CD4-positive, CD25-positive, alpha-beta regulatory T cell (primary cell): ENCODE measurements around the gene CTDSP2. TPM values are rescaled to one million over a fixed set of nuclear protein-coding genes. Genes with fewer than 3 reads are reported as not detected.

Source experiments
- ATAC-seq, 2 donors: fragments of 150-1000 bp; cut with Tn5 transposase; one replicate each; pipeline ENCODE4 v1.10.0; 2021; ENCODE audit warnings: low read depth in 2 of 2, moderate number of reproducible peaks in 2 of 2, moderate library complexity in 1 of 2
- DNase-seq, 3 donors: peaks; one replicate each; pipeline versions ENCODE4 v3.0.0 to v3.0.0-alpha.2; 2012 to 2022; ENCODE audit warnings: mixed read lengths in 1 of 3
- H3K27ac ChIP-seq: one replicate; pipeline ENCODE4 v1.7.0; 2013; ENCODE audit warnings: mild to moderate bottlenecking, low read length; ENCODE audit not compliant: insufficient read depth, poor library complexity, severe bottlenecking
- H3K27me3 ChIP-seq: one replicate; pipeline ENCODE4 v1.7.0; 2013; ENCODE audit warnings: low read length; ENCODE audit not compliant: control insufficient read depth, insufficient read depth
- H3K36me3 ChIP-seq: one replicate; pipeline ENCODE4 v1.7.0; 2013; ENCODE audit warnings: mild to moderate bottlenecking, low read length, moderate library complexity; ENCODE audit not compliant: control insufficient read depth, insufficient read depth
- H3K4me1 ChIP-seq: 2 replicates; pipeline ENCODE4 v1.7.0; 2013; ENCODE audit warnings: mild to moderate bottlenecking, low read length; ENCODE audit not compliant: insufficient read depth, control insufficient read depth, poor library complexity, severe bottlenecking
- H3K4me3 ChIP-seq: one replicate; pipeline ENCODE4 v1.7.0; 2013; ENCODE audit warnings: low read depth, mild to moderate bottlenecking, low read length, moderate library complexity
- H3K9me3 ChIP-seq, 2 experiments: 1 replicate in 1 of 2; 2 replicates in 1 of 2; pipeline ENCODE4 v1.7.0; 2013; ENCODE audit warnings: low read length in 2 of 2, mild to moderate bottlenecking in 1 of 2, moderate library complexity in 1 of 2; ENCODE audit not compliant: control insufficient read depth in 2 of 2
- H3K27ac Mint-ChIP-seq, 3 donors: one replicate each; pipeline ENCODE4 v1.8.0; 2020 to 2022; ENCODE audit warnings: mild to moderate bottlenecking in 3 of 3, mixed read lengths in 3 of 3, moderate library complexity in 2 of 3
- H3K27me3 Mint-ChIP-seq: one replicate; pipeline ENCODE4 v1.8.0; 2022; ENCODE audit warnings: mild to moderate bottlenecking, mixed read lengths
- H3K36me3 Mint-ChIP-seq: one replicate; pipeline ENCODE4 v1.8.0; 2020; ENCODE audit warnings: mixed read lengths
- H3K4me1 Mint-ChIP-seq, 4 donors: one replicate each; pipeline ENCODE4 v1.8.0; 2020 to 2022; ENCODE audit warnings: mixed read lengths in 4 of 4, mild to moderate bottlenecking in 1 of 4
- H3K4me3 Mint-ChIP-seq, 4 donors: one replicate each; pipeline ENCODE4 v1.8.0; 2020 to 2022; ENCODE audit warnings: mild to moderate bottlenecking in 4 of 4, mixed read lengths in 4 of 4, moderate library complexity in 3 of 4
- H3K9me3 Mint-ChIP-seq, 7 donors: one replicate each; pipeline ENCODE4 v1.8.0; 2020 to 2022; ENCODE audit warnings: mixed read lengths in 7 of 7, mild to moderate bottlenecking in 3 of 7, moderate library complexity in 2 of 7
- polyA plus RNA-seq, 4 donors: library from polyadenylated mRNA; unstranded; fragments of 300-500 nt; fragmentation: Illumina TruSeq; gene quantifications; one replicate each; pipeline ENCODE4 v1.2.3, GENCODE V29; 2021
- total RNA-seq: library from RNA; stranded (reverse); gene quantifications from one replicate; pipeline ENCODE4 v1.2.3, GENCODE V29; 2022

Gene CTDSP2
- total and polyA plus RNA-seq, 5 donors from 2014 or later: 45.7 to 121 (median 52.6) TPM

GRCh38 chr12:57875753-57876547 lies 29.4 kb upstream of the CTDSP2 start:
- peaks cover 35% of the 10 kb centered on the region for H3K27me3 Mint-ChIP-seq
- no peaks in the 10 kb centered on the region for H3K36me3 Mint-ChIP-seq
- peaks cover 0 to 5% (median 0%) of the 10 kb centered on the region in 7 donors for H3K9me3 Mint-ChIP-seq
- Histone ChIP-seq H3K36me3 (no peaks in the 10 kb centered on the region), H3K27me3 (peaks cover 3% of the 10 kb centered on the region), H3K4me1 (no peaks in the 10 kb centered on the region), H3K9me3 (no peaks in the 10 kb centered on the region), H3K27ac (no peak overlapping the region), H3K4me3 (no peak overlapping the region)
- H3K4me1 Mint-ChIP-seq: no peaks in the 10 kb centered on the region
- H3K27ac Mint-ChIP-seq: no peak overlapping the region
- ATAC-seq (no peak), DNase-seq (no peak)
- H3K4me3 Mint-ChIP-seq: no peak overlapping the region

- peak overlapping the region in 1 of 3 donors; percentile 38 for H3K27ac Mint-ChIP-seq
- Histone ChIP-seq H3K27ac (no peak overlapping the region), H3K27me3 (peaks cover 3% of the 10 kb centered on the region), H3K9me3 (no peaks in the 10 kb centered on the region), H3K4me1 (no peaks in the 10 kb centered on the region), H3K4me3 (no peak overlapping the region), H3K36me3 (no peaks in the 10 kb centered on the region)
- no peaks in the 10 kb centered on the region for H3K36me3 Mint-ChIP-seq
- no peak for ATAC-seq
- DNase-seq: no peak
- H3K4me3 Mint-ChIP-seq: no peak overlapping the region
- H3K27me3 Mint-ChIP-seq: peaks cover 36% of the 10 kb centered on the region
- H3K4me1 Mint-ChIP-seq: no peaks in the 10 kb centered on the region
- peaks cover 0 to 5% (median 0%) of the 10 kb centered on the region in 7 donors for H3K9me3 Mint-ChIP-seq
Measured at GRCh38 chr12:57874166-57875108, 27.9 kb upstream of the CTDSP2 start.

- H3K9me3 Mint-ChIP-seq: peaks cover 0 to 6% (median 0%) of the 10 kb centered on the region in 7 donors
- peaks cover 1% of the 10 kb centered on the region for H3K27me3 ChIP-seq
- ATAC-seq (no peak), DNase-seq (no peak)
- H3K4me1 Mint-ChIP-seq: no peaks in the 10 kb centered on the region
- no peak overlapping the region for H3K27ac ChIP-seq
- H3K27me3 Mint-ChIP-seq: peaks cover 45% of the 10 kb centered on the region
- no peaks in the 10 kb centered on the region for H3K4me1 ChIP-seq
- no peak overlapping the region for H3K4me3 ChIP-seq
- peak overlapping the region in 1 of 4 donors; percentile 24 for H3K4me3 Mint-ChIP-seq
- H3K36me3 ChIP-seq: no peaks in the 10 kb centered on the region
- H3K27ac Mint-ChIP-seq: no peak overlapping the region
- H3K36me3 Mint-ChIP-seq: no peaks in the 10 kb centered on the region
- no peaks in the 10 kb centered on the region for H3K9me3 ChIP-seq
Measured at GRCh38 chr12:57872362-57872761, 25.8 kb upstream of the CTDSP2 start.

- ATAC-seq (no peak), DNase-seq (no peak)
- Mint-ChIP-seq H3K36me3 (no peaks in the 10 kb centered on the region), H3K4me1 (peaks cover 3 to 6% (median 4%) of the 10 kb centered on the region in 4 donors), H3K9me3 (peaks cover 0 to 5% (median 0%) of the 10 kb centered on the region in 7 donors), H3K27ac (no peak overlapping the region), H3K4me3 (no peak overlapping the region), H3K27me3 (peaks cover 49% of the 10 kb centered on the region)
- Histone ChIP-seq H3K36me3 (no peaks in the 10 kb centered on the region), H3K9me3 (no peaks in the 10 kb centered on the region), H3K4me1 (peaks cover 9% of the 10 kb centered on the region), H3K4me3 (no peak overlapping the region), H3K27me3 (peaks cover 6% of the 10 kb centered on the region), H3K27ac (no peak overlapping the region)
Measured at GRCh38 chr12:57869927-57870318, 23.4 kb upstream of the CTDSP2 start.

GRCh38 chr12:57869298-57869926 lies 22.9 kb upstream of the CTDSP2 start:
- Mint-ChIP-seq H3K9me3 (peaks cover 0 to 5% (median 0%) of the 10 kb centered on the region in 7 donors), H3K36me3 (no peaks in the 10 kb centered on the region), H3K27me3 (peaks cover 44% of the 10 kb centered on the region), H3K4me1 (peaks cover 3 to 8% (median 5%) of the 10 kb centered on the region in 4 donors), H3K4me3 (no peak overlapping the region), H3K27ac (no peak overlapping the region)
- no peak overlapping the region for H3K27ac ChIP-seq
- H3K27me3 ChIP-seq: peaks cover 7% of the 10 kb centered on the region
- H3K4me1 ChIP-seq: peaks cover 11% of the 10 kb centered on the region
- H3K4me3 ChIP-seq: no peak overlapping the region
- DNase-seq (no peak), ATAC-seq (no peak)
- no peaks in the 10 kb centered on the region for H3K9me3 ChIP-seq
- H3K36me3 ChIP-seq: no peaks in the 10 kb centered on the region

- Histone ChIP-seq H3K27me3 (peaks cover 8% of the 10 kb centered on the region), H3K27ac (no peak overlapping the region), H3K4me3 (no peak overlapping the region), H3K36me3 (no peaks in the 10 kb centered on the region), H3K9me3 (no peaks in the 10 kb centered on the region), H3K4me1 (peaks cover 11% of the 10 kb centered on the region)
- ATAC-seq (no peak), DNase-seq (no peak)
- Mint-ChIP-seq H3K36me3 (no peaks in the 10 kb centered on the region), H3K27ac (no peak overlapping the region), H3K27me3 (peaks cover 42% of the 10 kb centered on the region), H3K4me3 (no peak overlapping the region), H3K4me1 (peaks cover 3 to 8% (median 5%) of the 10 kb centered on the region in 4 donors), H3K9me3 (peaks cover 0 to 4% (median 0%) of the 10 kb centered on the region in 7 donors)
Measured at GRCh38 chr12:57868851-57869268, 22.3 kb upstream of the CTDSP2 start.

- no peak overlapping the region for H3K27ac Mint-ChIP-seq
- no peak overlapping the region for H3K27ac ChIP-seq
- no peak overlapping the region for H3K4me3 Mint-ChIP-seq
- H3K4me3 ChIP-seq: no peak overlapping the region
- no peaks in the 10 kb centered on the region for H3K36me3 Mint-ChIP-seq
- H3K9me3 Mint-ChIP-seq: peaks cover 0 to 2% (median 0%) of the 10 kb centered on the region in 7 donors
- DNase-seq (no peak), ATAC-seq (no peak)
- no peaks in the 10 kb centered on the region for H3K36me3 ChIP-seq
- no peaks in the 10 kb centered on the region for H3K9me3 ChIP-seq
- peaks cover 40% of the 10 kb centered on the region for H3K27me3 Mint-ChIP-seq
- peaks cover 11% of the 10 kb centered on the region for H3K4me1 ChIP-seq
- H3K4me1 Mint-ChIP-seq: peaks cover 3 to 8% (median 5%) of the 10 kb centered on the region in 4 donors
- peaks cover 8% of the 10 kb centered on the region for H3K27me3 ChIP-seq
Measured at GRCh38 chr12:57868221-57868620, 21.7 kb upstream of the CTDSP2 start.
